ENCODE measurements around the gene GNAQ. TPM values are rescaled to one million over a fixed set of nuclear protein-coding genes. Genes with fewer than 3 reads are reported as not detected.
A peak's percentile ranks its signal among the peaks of the same experiment; 100 is the strongest.

GNAQ gene
- polyA plus RNA-seq, 1 experiment = 71.4 TPM

GRCh38 chr9:78029551-78030295 lies 1.9 kb downstream of the GNAQ start:
- no peak for TF ChIP-seq CTCF (IDR thresholded peaks at IDR 0.05; ENCODE audit: low read depth, low read length)
- CTCF ChIA-PET = interaction anchor here (0.6 to 1.0 kb wide), 2 partner anchors 9 to 133 kb away, joined by 3 read pairs; no protein-coding TSS in a partner anchor
- Histone ChIP-seq H3K9me3 (ENCODE audit: control insufficient read depth, insufficient read depth, low read length) (no peaks in the 10 kb centered on the region; the same call in 1 of the 2 replicates), H3K4me3 (ENCODE audit: low read depth, low read length) (peak overlapping the region; percentile 85), H3K27me3 (ENCODE audit: control insufficient read depth, insufficient read depth, low read length) (no peaks in the 10 kb centered on the region), H3K27ac (ENCODE audit: low read depth, low read length) (peak overlapping the region; percentile 63)
- DNase-seq (ENCODE audit: low read depth, low spot score) = no peak
- POLR2A ChIA-PET = interaction anchor here (0.7 kb wide), 1 partner anchor 214 kb away, joined by 3 read pairs; no protein-coding TSS in a partner anchor

GRCh38 chr9:78028926-78029325 lies 2.7 kb downstream of the GNAQ start:
- Histone ChIP-seq H3K27ac (ENCODE audit: low read depth, low read length) (no peak overlapping the region), H3K27me3 (ENCODE audit: control insufficient read depth, insufficient read depth, low read length) (no peaks in the 10 kb centered on the region), H3K9me3 (ENCODE audit: control insufficient read depth, insufficient read depth, low read length) (no peaks in the 10 kb centered on the region; the same call in 1 of the 2 replicates), H3K4me3 (ENCODE audit: low read depth, low read length) (peak overlapping the region; percentile 85)
- ChIA-PET POLR2A (no interaction called here), CTCF (interaction anchor here (0.6 to 1.0 kb wide), 2 partner anchors 9 to 132 kb away, joined by 3 read pairs; no protein-coding TSS in a partner anchor)
- no peak for DNase-seq (ENCODE audit: low read depth, low spot score)
- no peak for TF ChIP-seq CTCF (IDR thresholded peaks at IDR 0.05; ENCODE audit: low read depth, low read length)

GRCh38 chr9:78026947-78027346 lies 4.7 kb downstream of the GNAQ start:
- POLR2A ChIA-PET = interaction anchor here (0.7 kb wide), 1 partner anchor 127 kb away, joined by 3 read pairs; no protein-coding TSS in a partner anchor
- DNase-seq (ENCODE audit: low read depth, low spot score) = no peak
- Histone ChIP-seq H3K4me3 (ENCODE audit: low read depth, low read length) (no peak overlapping the region), H3K9me3 (ENCODE audit: control insufficient read depth, insufficient read depth, low read length) (no peaks in the 10 kb centered on the region; the same call in 1 of the 2 replicates), H3K27ac (ENCODE audit: low read depth, low read length) (no peak overlapping the region), H3K27me3 (ENCODE audit: control insufficient read depth, insufficient read depth, low read length) (no peaks in the 10 kb centered on the region)
- CTCF ChIA-PET = interaction anchor here (2.2 to 3.2 kb wide), 2 partner anchors 8 to 50 kb away, joined by 5 to 12 read pairs; no protein-coding TSS in a partner anchor
- no peak for TF ChIP-seq CTCF (IDR thresholded peaks at IDR 0.05; ENCODE audit: low read depth, low read length)

- no peaks in the 10 kb centered on the region for H3K27me3 ChIP-seq (ENCODE audit: control insufficient read depth, insufficient read depth, low read length)
- ChIA-PET POLR2A (interaction anchor here (0.7 kb wide), 1 partner anchor 126 kb away, joined by 3 read pairs; no protein-coding TSS in a partner anchor), CTCF (interaction anchor here (1.3 to 3.2 kb wide), 3 partner anchors 9 to 532 kb away, joined by 4 to 12 read pairs (median 5); no protein-coding TSS in a partner anchor)
- no peak for DNase-seq (ENCODE audit: low read depth, low spot score)
- TF ChIP-seq CTCF (IDR thresholded peaks at IDR 0.05; ENCODE audit: low read depth, low read length) = no peak
- no peaks in the 10 kb centered on the region; the same call in 1 of the 2 replicates for H3K9me3 ChIP-seq (ENCODE audit: control insufficient read depth, insufficient read depth, low read length)
- no peak overlapping the region for H3K27ac ChIP-seq (ENCODE audit: low read depth, low read length)
- no peak overlapping the region for H3K4me3 ChIP-seq (ENCODE audit: low read depth, low read length)
Measured at GRCh38 chr9:78026416-78026815, 5.2 kb downstream of the GNAQ start.

GRCh38 chr9:78025186-78025585 lies 6.4 kb downstream of the GNAQ start:
- no peak for TF ChIP-seq CTCF (IDR thresholded peaks at IDR 0.05; ENCODE audit: low read depth, low read length)
- no peaks in the 10 kb centered on the region for H3K27me3 ChIP-seq (ENCODE audit: control insufficient read depth, insufficient read depth, low read length)
- DNase-seq (ENCODE audit: low read depth, low spot score) = no peak
- H3K27ac ChIP-seq (ENCODE audit: low read depth, low read length) = no peak overlapping the region
- CTCF ChIA-PET = interaction anchor here (1.3 to 3.2 kb wide), 2 partner anchors 10 to 531 kb away, joined by 4 to 12 read pairs; no protein-coding TSS in a partner anchor
- no peak overlapping the region for H3K4me3 ChIP-seq (ENCODE audit: low read depth, low read length)
- H3K9me3 ChIP-seq (ENCODE audit: control insufficient read depth, insufficient read depth, low read length) = no peaks in the 10 kb centered on the region; the same call in 1 of the 2 replicates
- POLR2A ChIA-PET = no interaction called here
